Small intestine (tissue), 7 donors: ENCODE measurements around the gene ANKMY1. TPM values are rescaled to one million over a fixed set of nuclear protein-coding genes. Genes with fewer than 3 reads are reported as not detected.
A peak's percentile ranks its signal among the peaks of the same experiment; 100 is the strongest.

ENCODE experiments used
- DNase-seq, 2 donors: peaks; one replicate each; pipeline versions ENCODE4 v3.0.0 to v3.0.0-alpha.2; 2013
- FAIRE-seq: peaks from 2 replicates; lab custom pipeline; 2012; peaks lifted over from hg19 to GRCh38; lab: Jason Lieb, UNC
- H3K27ac ChIP-seq, 3 donors: one replicate each; pipeline ENCODE4 v1.5.1; 2013; ENCODE audit warnings: low read length in 2 of 3, mild to moderate bottlenecking in 2 of 3, control low read depth in 1 of 3, inconsistent platforms in 1 of 3, low read depth in 1 of 3, moderate library complexity in 1 of 3
- H3K27me3 ChIP-seq, 3 donors: one replicate each; pipeline ENCODE4 v1.6.1; 2013; ENCODE audit warnings: low read length in 3 of 3, inconsistent platforms in 1 of 3; ENCODE audit not compliant: control insufficient read depth in 3 of 3, insufficient read depth in 3 of 3
- H3K36me3 ChIP-seq, 3 donors: one replicate each; pipeline ENCODE4 v1.6.1; 2013; ENCODE audit warnings: low read length in 3 of 3, inconsistent platforms in 1 of 3, low read depth in 1 of 3, mild to moderate bottlenecking in 1 of 3, moderate library complexity in 1 of 3; ENCODE audit not compliant: control insufficient read depth in 3 of 3, insufficient read depth in 2 of 3
- H3K4me1 ChIP-seq, 3 donors: one replicate each; pipeline ENCODE4 v1.6.1; 2013; ENCODE audit warnings: low read length in 2 of 3, inconsistent platforms in 1 of 3, low read depth in 1 of 3, mild to moderate bottlenecking in 1 of 3, moderate library complexity in 1 of 3; ENCODE audit not compliant: control insufficient read depth in 3 of 3, insufficient read depth in 2 of 3
- H3K4me3 ChIP-seq, 3 donors: one replicate each; pipeline ENCODE4 v1.5.1; 2013; ENCODE audit warnings: low read length in 3 of 3, control low read depth in 1 of 3, inconsistent platforms in 1 of 3, low read depth in 1 of 3, mild to moderate bottlenecking in 1 of 3, moderate library complexity in 1 of 3
- H3K9me3 ChIP-seq, 2 donors: one replicate each; pipeline ENCODE4 v1.6.1; 2013; ENCODE audit warnings: low read depth in 1 of 2, low read length in 1 of 2; ENCODE audit not compliant: control insufficient read depth in 2 of 2, insufficient read depth in 1 of 2
- WGBS, 3 donors: extraction: QIAGEN DNeasy Blood & Tissue Kit; methylation state at CpG; one replicate each; pipeline ENCODE4 v1.1.7; 2013; 5-methylcytosine and 5-hydroxymethylcytosine counted together
- polyA plus RNA-seq, 4 donors: library from polyadenylated mRNA; stranded (reverse) in 3 of 4; unstranded in 1 of 4; fragments of 200-250 nt in 3 of 4; fragments of 120-200 nt in 1 of 4; gene quantifications; one replicate each; pipeline versions ENCODE4 v1.2.1 to v1.2.3, GENCODE V29; 2013
- donor health status: healthy with polysubstance abuse.
- donor health status: control.
- donor health status: control.
- donor health status: Bipolar disorder and iron deficiency.
- donor health status: healthy.

Gene ANKMY1
- polyA plus RNA-seq, 4 donors: 3.4 to 13.0 (median 5.9) TPM

GRCh38 chr2:240441326-240441992 is 116.3 kb downstream of the ANKMY1 start:
- DNase-seq (no peak), FAIRE-seq (no peak)
- H3K9me3 ChIP-seq: no peaks in the 10 kb centered on the region
- 82 to 88% (median 87%) methylated on average over 24 to 27 of the region's 27 CpGs for WGBS, 3 donors
- peaks cover 0 to 2% (median 2%) of the 10 kb centered on the region in 3 donors for H3K4me1 ChIP-seq
- H3K27ac ChIP-seq: no peak overlapping the region
- H3K4me3 ChIP-seq: no peak overlapping the region
- peaks cover 7 to 18% (median 7%) of the 10 kb centered on the region in 3 donors for H3K27me3 ChIP-seq
- H3K36me3 ChIP-seq: peaks cover 0 to 2% (median 0%) of the 10 kb centered on the region in 3 donors

GRCh38 chr2:240440704-240441320 is 117.0 kb downstream of the ANKMY1 start:
- DNase-seq (no peak), FAIRE-seq (no peak)

GRCh38 chr2:240440251-240440650 is 117.5 kb downstream of the ANKMY1 start:
- H3K4me1 ChIP-seq: peaks cover 0 to 2% (median 2%) of the 10 kb centered on the region in 3 donors
- 88 to 91% (median 91%) methylated on average over 11 of the region's 12 CpGs for WGBS, 3 donors
- no peak overlapping the region for H3K27ac ChIP-seq
- H3K4me3 ChIP-seq: no peak overlapping the region
- peaks cover 0 to 2% (median 0%) of the 10 kb centered on the region in 3 donors for H3K36me3 ChIP-seq
- DNase-seq: no peak
- no peaks in the 10 kb centered on the region for H3K9me3 ChIP-seq
- no peak for FAIRE-seq
- H3K27me3 ChIP-seq: peaks cover 7 to 19% (median 7%) of the 10 kb centered on the region in 3 donors

More at GRCh38 chr2:240440704-240441320, 117.0 kb downstream of the ANKMY1 start:
- Histone ChIP-seq H3K27me3 (peaks cover 7 to 19% (median 7%) of the 10 kb centered on the region in 3 donors), H3K4me3 (no peak overlapping the region), H3K4me1 (peaks cover 0 to 2% (median 2%) of the 10 kb centered on the region in 3 donors), H3K9me3 (no peaks in the 10 kb centered on the region), H3K36me3 (peaks cover 0 to 2% (median 0%) of the 10 kb centered on the region in 3 donors), H3K27ac (no peak overlapping the region)
- WGBS, 3 donors: 86 to 88% (median 87%) methylated on average over 17 to 18 of the region's 18 CpGs

- 86 to 93% (median 89%) methylated on average over 15 of the region's 15 CpGs for WGBS, 3 donors
- H3K27me3 ChIP-seq: peaks cover 7 to 20% (median 7%) of the 10 kb centered on the region in 3 donors
- H3K4me1 ChIP-seq: peaks cover 0 to 2% (median 2%) of the 10 kb centered on the region in 3 donors
- no peak overlapping the region for H3K4me3 ChIP-seq
- FAIRE-seq (no peak), DNase-seq (no peak)
- H3K9me3 ChIP-seq: no peaks in the 10 kb centered on the region
- no peaks in the 10 kb centered on the region for H3K36me3 ChIP-seq
- no peak overlapping the region for H3K27ac ChIP-seq
Measured at GRCh38 chr2:240439698-240440151, 118.1 kb downstream of the ANKMY1 start.

- Histone ChIP-seq H3K36me3 (no peaks in the 10 kb centered on the region), H3K27ac (no peak overlapping the region), H3K9me3 (no peaks in the 10 kb centered on the region), H3K4me1 (peaks cover 2% of the 10 kb centered on the region in 3 donors), H3K4me3 (no peak overlapping the region), H3K27me3 (peaks cover 7 to 27% (median 10%) of the 10 kb centered on the region in 3 donors)
- WGBS, 3 donors: 85 to 89% (median 85%) methylated on average over 25 of the region's 25 CpGs
- FAIRE-seq (no peak), DNase-seq (no peak)
Measured at GRCh38 chr2:240438810-240439697, 118.7 kb downstream of the ANKMY1 start.

GRCh38 chr2:240437861-240438809 is 119.7 kb downstream of the ANKMY1 start:
- H3K27ac ChIP-seq: no peak overlapping the region
- peaks cover 7 to 33% (median 16%) of the 10 kb centered on the region in 3 donors for H3K27me3 ChIP-seq
- no peaks in the 10 kb centered on the region for H3K9me3 ChIP-seq
- no peaks in the 10 kb centered on the region for H3K36me3 ChIP-seq
- H3K4me1 ChIP-seq: peaks cover 2% of the 10 kb centered on the region in 3 donors
- H3K4me3 ChIP-seq: no peak overlapping the region
- DNase-seq (peak; percentile 52 to 72), FAIRE-seq (no peak)
- 25 to 30% (median 29%) methylated on average over 22 to 24 of the region's 24 CpGs for WGBS, 3 donors

GRCh38 chr2:240437551-240437860 is 120.3 kb downstream of the ANKMY1 start:
- Histone ChIP-seq H3K9me3 (no peaks in the 10 kb centered on the region), H3K27me3 (peaks cover 7 to 35% (median 17%) of the 10 kb centered on the region in 3 donors), H3K36me3 (no peaks in the 10 kb centered on the region), H3K4me3 (no peak overlapping the region), H3K27ac (no peak overlapping the region), H3K4me1 (peaks cover 2% of the 10 kb centered on the region in 3 donors)
- WGBS, 3 donors: 83 to 86% (median 86%) methylated on average over 2 of the region's 2 CpGs
- FAIRE-seq: no peak
- DNase-seq: no peak
